GM12878 (cell line): ENCODE data around the gene STYXL1. TPM values are rescaled to one million over a fixed set of nuclear protein-coding genes. Genes with fewer than 3 reads are reported as not detected.

Source experiments
- ATAC-seq: fragments of 200-7000 bp; cut with Tn5 transposase; 3 replicates; pipeline ENCODE4 v1.9.1; 2020; ENCODE audit warnings: mild to moderate bottlenecking, moderate library complexity
- BruUV-seq: library from RNA; stranded (reverse); fragments of 400-500 nt; replicated peaks from 2 replicates; lab custom pipeline; 2021; lab: Mats Ljungman, UMichigan
- CTCF ChIA-PET: fragments of 300-600 bp; sonication (Branson Sonifier 250); formaldehyde crosslinking; extraction: SDS; loops from one replicate; lab custom pipeline; 2021; ENCODE audit warnings: inconsistent platforms; lab: Yijun Ruan, JAX
- POLR2A ChIA-PET: fragments of 350-600 bp; formaldehyde crosslinking; extraction: SDS; loops from one replicate; lab custom pipeline; 2021; ENCODE audit warnings: inconsistent platforms; lab: Charles Lee
- RAD21 ChIA-PET: fragments of 300-600 bp; sonication (Branson Sonifier 250); formaldehyde crosslinking; loops from one replicate; lab custom pipeline; 2023; ENCODE audit warnings: antibody characterized with exemption; ENCODE audit not compliant: unreplicated experiment; lab: Charles Lee
- SMC1A ChIA-PET: fragments of 300-600 bp; sonication (Branson Sonifier 250); formaldehyde crosslinking; loops from one replicate; lab custom pipeline; 2023; ENCODE audit not compliant: unreplicated experiment, uncharacterized antibody; lab: Charles Lee
- DNase-seq: peaks from one replicate; pipeline ENCODE4 v3.0.0-alpha.2; 2011; ENCODE audit warnings: low read depth, low spot score
- FAIRE-seq: peaks from 3 replicates; lab custom pipeline; 2011; peaks lifted over from hg19 to GRCh38; lab: Jason Lieb, UNC
- H2AFZ ChIP-seq: 2 replicates; pipeline ENCODE4 v1.6.0; 2011; ENCODE audit warnings: low read depth, low read length, control low read depth; ENCODE audit not compliant: control insufficient read depth
- H3K27ac ChIP-seq: 2 replicates; pipeline ENCODE4 v1.5.1; 2011; ENCODE audit warnings: control low read depth; ENCODE audit not compliant: control insufficient read depth, insufficient read depth
- H3K27me3 ChIP-seq, 2 experiments: replicated peaks in 1 of 2; 2 replicates each; pipeline versions ENCODE4 v1.6.0 to v1.6.1; 2011; ENCODE audit warnings: low read length in 1 of 2; ENCODE audit not compliant: control insufficient read depth in 2 of 2, insufficient read depth in 2 of 2
- H3K36me3 ChIP-seq, 2 experiments: 2 replicates each; pipeline ENCODE4 v1.5.1; 2011; ENCODE audit warnings: low read length in 1 of 2; ENCODE audit not compliant: control insufficient read depth in 2 of 2, insufficient read depth in 2 of 2
- H3K4me1 ChIP-seq: 2 replicates; pipeline ENCODE4 v1.6.1; 2011; ENCODE audit warnings: mild to moderate bottlenecking, low read length, moderate library complexity, mixed read lengths; ENCODE audit not compliant: control insufficient read depth, insufficient read depth
- H3K4me2 ChIP-seq: 2 replicates; pipeline ENCODE4 v1.6.0; 2011; ENCODE audit warnings: control low read depth; ENCODE audit not compliant: control insufficient read depth, insufficient read depth
- H3K4me3 ChIP-seq: fragments of 200-600 bp; sonication (generic); 2 replicates; pipeline ENCODE4 v1.5.1; 2016
- H3K79me2 ChIP-seq: 2 replicates; pipeline ENCODE4 v1.6.0; 2011; ENCODE audit warnings: low read length; ENCODE audit not compliant: control insufficient read depth, insufficient read depth
- H3K9ac ChIP-seq: 2 replicates; pipeline ENCODE4 v1.8.0; 2011; ENCODE audit warnings: low read length, control low read depth, mixed read lengths; ENCODE audit not compliant: control insufficient read depth, insufficient read depth
- H3K9me3 ChIP-seq: replicated peaks from 3 replicates; pipeline ENCODE4 v1.5.1; 2011; ENCODE audit warnings: mild to moderate bottlenecking, low read length; ENCODE audit not compliant: control insufficient read depth, insufficient read depth
- H4K20me1 ChIP-seq: 2 replicates; pipeline ENCODE4 v1.6.0; 2011; ENCODE audit not compliant: control insufficient read depth, insufficient read depth
- CBX3 ChIP-seq: fragments of 200-600 bp; sonication (generic); IDR thresholded peaks from 2 replicates; pipeline ENCODE4 v1.6.1; 2016; ENCODE audit warnings: low read depth, borderline replicate concordance
- EED ChIP-seq: sonication (generic); IDR thresholded peaks from 2 replicates; pipeline ENCODE4 v1.6.1; 2016; ENCODE audit warnings: antibody characterized with exemption, low read depth
- HDAC2 ChIP-seq: fragments of 200-600 bp; sonication (generic); IDR thresholded peaks from 2 replicates; pipeline ENCODE4 v1.6.1; 2017
- MYC ChIP-seq: IDR thresholded peaks from 2 replicates; pipeline ENCODE4 v1.6.1; 2011; ENCODE audit warnings: mild to moderate bottlenecking, low read length, moderate library complexity, inconsistent platforms; ENCODE audit not compliant: insufficient read depth, insufficient replicate concordance, insufficient read length, severe bottlenecking
- NFIC ChIP-seq: IDR thresholded peaks from 2 replicates; pipeline ENCODE4 v1.6.1; 2012; ENCODE audit warnings: low read depth, mild to moderate bottlenecking, inconsistent platforms, low read length, moderate library complexity
- NFYA ChIP-seq: IDR thresholded peaks from 2 replicates; pipeline ENCODE4 v1.6.1; 2011; ENCODE audit warnings: low read depth, mild to moderate bottlenecking, low read length, improper control_type of control experiment, borderline replicate concordance
- NFYB ChIP-seq: IDR thresholded peaks from 2 replicates; pipeline ENCODE4 v1.6.1; 2011; ENCODE audit warnings: low read depth, mild to moderate bottlenecking, low read length, improper control_type of control experiment, moderate library complexity; ENCODE audit not compliant: insufficient read depth
- POLR2A ChIP-seq: IDR thresholded peaks from 2 replicates; pipeline ENCODE4 v1.6.1; 2011; ENCODE audit warnings: low read depth, mild to moderate bottlenecking, low read length
- RCOR1 ChIP-seq: conservative IDR thresholded peaks from 2 replicates; pipeline ENCODE4 v1.6.1; 2012; ENCODE audit warnings: low read depth, low read length, improper control_type of control experiment
- RELA ChIP-seq: fragments of 450-650 bp; IDR thresholded peaks from 2 replicates; pipeline ENCODE4 v1.8.0; 2014; ENCODE audit warnings: borderline replicate concordance; ENCODE audit not compliant: partially characterized antibody
- RFX5 ChIP-seq: IDR thresholded peaks from 2 replicates; pipeline ENCODE4 v1.6.1; 2011; ENCODE audit warnings: low read depth, low read length, improper control_type of control experiment
- YBX1 ChIP-seq: fragments of 450-650 bp; IDR thresholded peaks from 2 replicates; pipeline ENCODE4 v1.6.1; 2016; ENCODE audit warnings: antibody characterized with exemption
- ZNF24 ChIP-seq: fragments of 450-650 bp; IDR thresholded peaks from 2 replicates; pipeline ENCODE4 v1.6.1; 2017; ENCODE audit warnings: antibody characterized with exemption, mild to moderate bottlenecking
- WGBS: methylation state at CpG from one replicate; pipeline ENCODE4 v1.1.6; 2016; ENCODE audit warnings: low lambda C conversion rate; ENCODE audit not compliant: insufficient replicate concordance, insufficient coverage; ENCODE audit errors: missing lambda C conversion rate; 5-methylcytosine and 5-hydroxymethylcytosine counted together
- in situ Hi-C: fragments of 300-500 bp; cut with MboI; formaldehyde crosslinking; loops from 9 replicates; pipeline ENCODE4 v1.14.3; 2018; ENCODE audit warnings: mixed read lengths
- intact Hi-C: fragments of 100-400 bp; cut with micrococcal nuclease; formaldehyde crosslinking; loops from one replicate; pipeline ENCODE4 v1.14.2; 2022; ENCODE audit not compliant: unreplicated experiment
- polyA plus RNA-seq, 11 experiments: library from polyadenylated mRNA; depleted of rRNA in 4 of 11; unstranded in 6 of 11; stranded (reverse) in 5 of 11; fragments of >200 nt; fragmentation: Nextera tagmentation in 4 of 11; fragmentation: Illumina TruSeq in 1 of 11; extraction: Ambion mirVana in 4 of 11; extraction: Trizol in 1 of 11; gene quantifications; 1 replicate in 1 of 11; 2 replicates in 10 of 11; pipeline versions ENCODE4 v1.2.1 to v1.2.3, GENCODE V29; 2011 to 2016; ENCODE audit warnings: inconsistent platforms in 2 of 11, missing spikeins in 2 of 11, low read depth in 1 of 11
- total RNA-seq, 4 experiments: library from RNA; depleted of rRNA in 3 of 4; stranded (reverse); fragments of >200 nt in 3 of 4; fragmentation: Illumina TruSeq in 1 of 4; extraction: Trizol in 1 of 4; gene quantifications; 2 replicates each; pipeline versions ENCODE4 v1.2.1 to v1.2.3, GENCODE V29; 2013 to 2021
- TF ChIP-seq, protein P1 (sequence below): fragments of 450-650 bp; IDR thresholded peaks from 2 replicates; pipeline ENCODE4 v1.6.1; 2017; ENCODE audit warnings: borderline replicate concordance

Gene STYXL1
- total and polyA plus RNA-seq, 10 of the 15 experiments (the other 5 are each of a cell fraction or from before 2014, with no cell fraction given) = 18.4 to 65.9 (median 40.7) TPM

- TF ChIP-seq, protein P1, sequence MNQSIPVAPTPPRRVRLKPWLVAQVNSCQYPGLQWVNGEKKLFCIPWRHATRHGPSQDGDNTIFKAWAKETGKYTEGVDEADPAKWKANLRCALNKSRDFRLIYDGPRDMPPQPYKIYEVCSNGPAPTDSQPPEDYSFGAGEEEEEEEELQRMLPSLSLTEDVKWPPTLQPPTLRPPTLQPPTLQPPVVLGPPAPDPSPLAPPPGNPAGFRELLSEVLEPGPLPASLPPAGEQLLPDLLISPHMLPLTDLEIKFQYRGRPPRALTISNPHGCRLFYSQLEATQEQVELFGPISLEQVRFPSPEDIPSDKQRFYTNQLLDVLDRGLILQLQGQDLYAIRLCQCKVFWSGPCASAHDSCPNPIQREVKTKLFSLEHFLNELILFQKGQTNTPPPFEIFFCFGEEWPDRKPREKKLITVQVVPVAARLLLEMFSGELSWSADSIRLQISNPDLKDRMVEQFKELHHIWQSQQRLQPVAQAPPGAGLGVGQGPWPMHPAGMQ = no peak
- TF ChIP-seq CBX3 = no peak
- no peak for TF ChIP-seq YBX1
- no peak for TF ChIP-seq EED
- TF ChIP-seq RFX5 = no peak
- TF ChIP-seq NFYB = no peak
- TF ChIP-seq ZNF24 = no peak
- TF ChIP-seq NFIC = no peak
- TF ChIP-seq HDAC2 = no peak
- no peak for TF ChIP-seq MYC
- no peak for TF ChIP-seq RCOR1
Observed at GRCh38 chr7:75981203-75981452, 66.7 kb downstream of the STYXL1 start (continued).

DNA sequence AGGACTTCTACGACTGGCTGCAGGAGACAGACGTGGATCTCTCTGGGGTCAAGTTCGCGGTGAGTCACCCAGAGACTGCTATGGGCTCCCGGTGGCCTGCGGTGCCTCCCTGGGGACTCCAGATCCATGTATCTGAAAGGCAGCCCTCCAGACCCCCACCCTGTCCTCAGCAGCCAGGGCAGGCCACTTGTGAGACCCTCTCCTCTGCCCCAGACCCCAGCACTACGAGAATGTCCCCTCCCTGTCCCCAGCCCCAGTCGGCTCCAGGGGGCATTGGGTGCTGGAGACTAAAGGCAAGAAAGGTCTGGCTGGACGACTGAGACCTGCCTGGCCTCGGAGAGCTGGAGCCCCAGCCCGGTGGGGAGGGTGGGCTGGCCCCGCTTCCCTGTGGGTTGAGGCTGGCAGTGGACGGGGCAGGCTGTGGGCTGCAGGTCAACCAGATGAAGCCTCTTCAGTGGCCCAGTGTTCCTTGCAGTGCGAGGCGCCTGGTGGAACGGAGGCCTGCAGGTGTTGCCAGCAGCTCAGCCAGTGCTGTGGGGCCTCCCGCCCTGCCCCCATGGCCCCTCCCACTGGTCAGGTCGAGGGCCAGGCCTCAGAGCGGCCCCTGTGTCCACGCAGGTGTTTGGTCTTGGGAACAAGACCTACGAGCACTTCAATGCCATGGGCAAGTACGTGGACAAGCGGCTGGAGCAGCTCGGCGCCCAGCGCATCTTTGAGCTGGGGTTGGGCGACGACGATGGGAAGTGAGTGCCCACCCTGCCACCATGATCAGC lies 67.2 kb downstream of the STYXL1 start:
- WGBS = 88% methylated on average over 28 of the region's 29 CpGs
- Histone ChIP-seq H2AFZ (no peak overlapping the region), H3K9me3 (no peaks in the 10 kb centered on the region), H3K27me3 (no peaks in the 10 kb centered on the region), H3K4me1 (no peaks in the 10 kb centered on the region), H4K20me1 (no peaks in the 10 kb centered on the region), H3K79me2 (no peaks in the 10 kb centered on the region), H3K27ac (no peak overlapping the region), H3K9ac (no peak overlapping the region), H3K4me3 (no peak overlapping the region), H3K4me2 (no peak overlapping the region), H3K36me3 (peaks cover 0 to 28% of the 10 kb centered on the region in 2 experiments; a peak in 3 of 4 replicates)
- ATAC-seq = no peak
- no peak for FAIRE-seq
- BruUV-seq = no TSS peak
- ChIA-PET POLR2A (no interaction called here), SMC1A (no interaction called here), CTCF (no interaction called here), RAD21 (no interaction called here)
- DNase-seq = no peak
- intact Hi-C loops (no loop called here), in situ Hi-C loops (no loop called here)
- TF ChIP-seq NFYA = no peak
- TF ChIP-seq POLR2A = peak; percentile 20; the same call in 1 of the 2 replicates
- no peak for TF ChIP-seq RELA
